Measurements from ENCODE around the gene GPR82.
"Not testable (repeated sequence)": the region's sequence is repeated elsewhere in the genome, so short reads cannot be mapped to it uniquely, and the experiment has no call there.

The GPR82 gene, protein sequence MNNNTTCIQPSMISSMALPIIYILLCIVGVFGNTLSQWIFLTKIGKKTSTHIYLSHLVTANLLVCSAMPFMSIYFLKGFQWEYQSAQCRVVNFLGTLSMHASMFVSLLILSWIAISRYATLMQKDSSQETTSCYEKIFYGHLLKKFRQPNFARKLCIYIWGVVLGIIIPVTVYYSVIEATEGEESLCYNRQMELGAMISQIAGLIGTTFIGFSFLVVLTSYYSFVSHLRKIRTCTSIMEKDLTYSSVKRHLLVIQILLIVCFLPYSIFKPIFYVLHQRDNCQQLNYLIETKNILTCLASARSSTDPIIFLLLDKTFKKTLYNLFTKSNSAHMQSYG

GRCh38 chrX:41723826-41724225 is at the start of gene GPR82:
TSS of gene GPR82 (plus strand) at chrX:41724181. CDS start at chrX:41727027, 2,846 bp downstream.
- no peak for DNase-seq (ENCODE audit: low spot score)

DNA sequence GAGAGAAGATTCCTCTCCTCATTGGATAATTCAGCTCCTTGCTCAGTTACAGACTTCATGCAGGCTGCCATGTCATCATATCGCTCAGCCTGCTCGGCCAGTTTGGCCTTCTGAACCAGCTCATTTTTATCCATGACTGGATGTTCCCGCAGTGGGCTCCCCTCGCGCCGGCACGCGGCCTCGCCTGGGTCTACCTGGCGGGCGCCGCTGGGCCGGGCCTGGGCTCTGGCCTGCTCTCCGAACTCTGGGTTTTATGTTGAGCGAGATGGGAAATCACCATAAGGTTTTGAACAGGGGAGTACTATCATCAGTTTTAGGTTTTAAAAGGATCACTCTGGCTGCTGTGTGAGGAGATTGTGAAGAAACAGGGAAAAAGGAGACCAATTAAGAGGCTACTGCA is 47.6 kb upstream of the GPR82 start:
- DNase-seq (ENCODE audit: low spot score): not testable (repeated sequence)

DNA sequence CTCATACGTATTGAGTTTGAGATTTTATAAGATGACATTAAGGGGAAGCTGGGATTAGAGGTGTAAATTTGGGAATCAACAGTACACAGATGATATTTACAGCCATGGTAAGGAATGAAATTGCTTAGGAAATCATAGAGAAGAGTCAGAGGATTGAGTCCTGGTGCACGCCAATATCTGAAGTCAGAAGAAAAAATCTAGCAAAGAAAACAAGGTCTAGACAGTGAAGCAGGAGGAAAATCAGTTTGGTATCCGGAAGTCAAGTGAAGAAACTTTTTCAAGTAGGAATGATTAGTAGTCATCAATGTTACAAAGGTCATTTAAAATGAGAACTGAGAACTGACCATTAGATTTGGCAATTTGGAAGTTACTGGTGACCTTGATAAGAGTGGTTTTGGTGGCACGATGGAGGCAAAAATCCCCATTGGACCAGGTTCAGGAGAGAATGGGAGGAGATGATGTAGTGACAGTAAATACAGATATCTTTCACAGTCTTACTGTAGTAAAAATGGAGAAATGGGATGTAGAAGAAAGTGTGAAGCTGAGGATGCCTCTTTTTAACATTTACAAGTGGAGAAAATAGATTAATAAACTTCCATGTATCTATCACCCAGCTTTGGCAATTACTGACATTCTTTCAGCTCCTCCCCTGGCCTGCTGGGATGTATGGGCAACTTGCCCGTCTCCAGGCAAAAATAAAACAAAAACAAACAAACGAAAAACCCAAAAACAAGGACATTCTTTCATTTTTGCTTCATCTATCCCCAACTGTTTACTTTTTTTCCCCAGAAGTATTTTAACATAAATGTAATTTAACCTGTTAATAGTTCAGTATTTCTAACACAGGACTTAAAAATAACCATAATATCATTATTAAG is 46.6 kb upstream of the GPR82 start:
- DNase-seq (ENCODE audit: low spot score): no peak

- no peak for DNase-seq (ENCODE audit: low spot score)
These were observed 39.8 kb upstream of the GPR82 start for GRCh38 chrX:41684138-41684537.

DNA sequence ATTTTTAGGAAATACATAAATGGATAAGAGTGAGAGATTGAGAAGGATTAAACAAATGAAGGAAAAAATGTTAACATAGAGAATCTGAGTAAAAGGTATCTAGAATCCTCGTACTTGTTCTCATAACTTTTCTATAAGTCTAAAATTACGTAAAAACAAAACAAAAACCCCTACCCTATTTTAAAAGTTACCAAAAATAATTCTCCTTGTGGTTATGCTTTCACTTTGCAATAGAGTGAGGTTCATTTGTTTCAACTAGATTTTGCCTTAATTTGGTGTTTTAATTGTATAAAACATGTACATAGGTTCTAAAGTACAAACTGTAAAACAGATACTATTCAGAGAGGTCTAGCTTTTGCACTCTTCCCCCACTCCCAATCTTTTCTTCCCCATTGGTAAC is 39.0 kb upstream of the GPR82 start:
- no peak for DNase-seq (ENCODE audit: low spot score)

DNA sequence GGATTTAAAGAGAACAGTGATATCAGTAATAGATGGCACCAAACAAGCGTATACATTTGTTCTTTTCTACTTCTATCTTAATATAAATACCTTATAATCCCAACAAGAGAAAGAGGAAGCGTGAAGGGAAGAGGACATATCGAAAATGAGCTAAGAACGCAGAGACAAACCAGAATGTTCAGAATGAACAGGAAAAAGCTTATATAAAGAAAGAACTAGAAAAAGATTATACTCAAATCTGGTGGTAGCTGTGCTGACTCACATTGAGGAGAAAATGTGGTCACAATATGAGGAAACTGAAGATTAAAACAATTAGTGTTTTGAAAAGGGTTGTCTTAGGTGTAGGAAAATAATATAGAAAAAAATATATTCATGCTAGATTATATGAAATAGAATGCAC is 37.2 kb upstream of the GPR82 start:
- no peak for DNase-seq (ENCODE audit: low spot score)

DNA sequence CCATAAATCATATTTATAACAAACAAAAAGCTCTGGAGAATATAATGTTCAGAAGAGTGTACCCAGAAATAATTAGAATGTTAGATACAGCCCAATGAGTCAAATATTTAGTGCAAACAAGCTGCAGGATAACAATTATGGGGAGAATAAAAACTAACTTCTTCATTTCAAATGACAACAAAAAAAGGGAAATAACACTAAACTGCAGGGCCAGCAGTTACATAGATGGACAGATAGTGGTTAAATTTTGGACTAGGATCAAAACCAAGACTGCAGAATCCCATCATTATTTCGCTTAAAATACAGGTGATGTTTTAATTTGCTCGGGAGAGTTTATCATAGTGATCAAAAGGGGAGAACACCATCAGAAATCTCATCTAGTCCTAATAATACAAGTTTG is 35.8 kb upstream of the GPR82 start:
- no peak for DNase-seq (ENCODE audit: low spot score)

- DNase-seq (ENCODE audit: low spot score): no peak
These were observed 35.1 kb upstream of the GPR82 start, which contains the start of gene GPR34 for GRCh38 chrX:41688835-41689234. TSS of gene GPR34 (plus strand) at chrX:41688973. CDS start at chrX:41695634, 6,661 bp downstream.

GRCh38 chrX:41689711-41690110 is 34.3 kb upstream of the GPR82 start:
- no peak for DNase-seq (ENCODE audit: low spot score)

DNA sequence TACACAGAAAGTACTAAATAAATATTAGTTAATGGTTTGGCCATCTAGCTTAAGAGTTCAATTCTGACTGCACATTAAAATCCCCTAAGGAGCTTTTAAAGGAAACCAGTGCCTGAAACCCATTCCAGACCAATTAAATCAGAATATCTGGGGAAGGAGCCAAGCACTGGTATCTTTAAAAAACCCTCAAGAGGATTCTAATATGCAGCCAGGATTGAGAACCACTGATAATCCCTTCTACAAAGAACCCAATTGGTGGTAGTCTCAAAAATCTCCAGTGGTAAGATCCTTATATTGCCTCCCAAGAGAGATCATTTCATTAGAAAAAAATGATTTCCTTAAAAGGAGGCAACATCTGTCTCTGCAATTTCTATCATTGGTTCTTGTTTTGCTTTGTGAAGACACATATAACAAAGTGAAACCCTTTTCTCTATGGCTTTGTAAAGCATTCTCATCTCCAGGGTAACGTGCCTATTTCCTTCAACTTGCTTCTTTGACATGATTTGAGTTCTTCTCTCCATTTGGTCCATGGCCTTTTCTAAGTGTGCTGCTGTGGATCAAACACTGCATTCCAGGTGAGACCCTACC is 31.7 kb upstream of the GPR82 start:
- DNase-seq (ENCODE audit: low spot score): no peak

GRCh38 chrX:41693024-41693423 is 31.0 kb upstream of the GPR82 start:
- no peak for DNase-seq (ENCODE audit: low spot score)

DNA sequence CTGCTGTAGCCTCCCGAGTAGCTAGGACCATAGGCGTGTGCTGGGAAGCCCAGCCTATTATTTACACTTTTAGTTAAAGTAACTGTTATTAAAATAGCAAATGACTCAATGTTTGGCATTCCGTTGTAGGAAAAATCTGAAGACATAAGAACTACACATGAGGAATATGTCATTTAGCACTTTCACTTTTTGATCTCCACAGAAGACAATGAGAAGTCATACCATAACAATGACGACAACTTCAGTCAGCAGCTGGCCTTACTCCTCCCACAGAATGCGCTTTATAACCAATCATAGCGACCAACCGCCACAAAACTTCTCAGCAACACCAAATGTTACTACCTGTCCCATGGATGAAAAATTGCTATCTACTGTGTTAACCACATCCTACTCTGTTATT is 28.6 kb upstream of the GPR82 start:
- DNase-seq (ENCODE audit: low spot score): no peak

GRCh38 chrX:41703574-41704029 is 20.4 kb upstream of the GPR82 start:
- no peak for DNase-seq (ENCODE audit: low spot score)

DNA sequence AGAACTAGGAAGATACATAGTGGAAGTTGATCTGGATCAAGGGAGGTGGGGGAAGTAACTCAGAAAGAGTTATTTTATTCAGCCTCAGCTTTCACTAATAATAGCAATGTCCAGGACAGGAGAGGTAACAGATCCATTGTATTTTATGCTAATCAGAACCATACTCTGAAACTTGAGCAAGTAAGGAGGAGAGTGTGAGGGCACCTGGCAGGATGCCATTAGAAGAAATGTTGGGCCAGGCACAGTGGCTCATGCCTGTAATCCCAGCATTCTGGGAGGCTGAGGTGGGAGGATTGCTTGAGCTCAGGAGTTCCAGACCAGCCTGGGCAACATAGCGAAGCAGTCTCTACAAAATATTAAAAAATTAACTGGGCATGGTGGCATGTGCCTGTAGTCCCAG is 18.9 kb upstream of the GPR82 start:
- DNase-seq (ENCODE audit: low spot score): no peak

- DNase-seq (ENCODE audit: low spot score): no peak
These were observed 18.2 kb upstream of the GPR82 start for GRCh38 chrX:41705680-41706374.

- no peak for DNase-seq (ENCODE audit: low spot score)
These were observed 16.8 kb upstream of the GPR82 start for GRCh38 chrX:41707218-41707617.

DNA sequence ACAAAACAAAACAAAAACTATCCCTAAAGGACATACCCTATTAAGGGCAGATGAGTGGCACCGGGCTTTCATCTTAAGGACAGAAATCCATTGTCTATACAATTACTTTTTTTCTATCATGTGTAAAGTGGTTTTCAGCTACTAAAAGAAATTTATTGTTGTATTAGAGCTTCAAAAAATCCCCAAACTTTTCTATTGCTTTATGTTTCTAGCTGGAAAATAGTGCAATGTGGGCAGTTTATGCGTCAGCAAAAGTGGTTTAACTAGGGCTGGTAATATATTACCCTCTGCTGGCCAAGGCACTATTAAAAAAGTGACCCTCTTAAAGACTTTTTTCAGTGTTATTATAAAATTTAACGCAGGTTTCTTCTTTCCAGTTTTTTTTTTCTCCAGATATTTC is 15.5 kb upstream of the GPR82 start:
- no peak for DNase-seq (ENCODE audit: low spot score)

DNA sequence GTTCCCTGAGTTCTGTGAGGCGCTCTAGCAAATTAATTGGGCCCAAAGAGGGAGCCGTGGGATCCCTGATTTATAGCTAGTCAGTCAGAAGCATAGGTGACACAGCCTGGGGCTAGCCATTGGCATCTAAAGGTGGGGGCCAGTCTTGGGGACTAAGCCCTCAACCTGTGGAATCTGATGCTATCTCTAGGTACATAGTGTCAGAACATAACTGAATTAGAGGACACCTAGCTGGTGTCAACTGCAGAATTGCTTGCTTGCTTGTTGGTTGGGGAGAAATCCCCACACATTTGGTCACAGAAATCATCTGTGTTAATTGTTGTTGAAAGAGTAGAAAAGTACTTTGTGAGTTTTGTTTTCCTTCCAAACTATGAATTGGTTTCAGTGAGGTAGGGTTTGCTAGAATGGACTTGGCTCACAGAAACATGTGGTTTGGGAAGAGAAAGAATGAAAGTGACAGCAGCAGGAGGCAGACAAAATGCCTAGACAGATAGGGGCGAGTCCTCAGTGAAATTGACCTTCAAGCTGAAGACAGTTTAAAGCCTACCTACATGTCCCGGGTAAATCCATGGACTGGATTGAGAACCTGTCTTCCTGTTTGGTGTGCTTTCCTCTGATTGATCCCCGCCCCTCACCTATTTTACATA is 12.8 kb upstream of the GPR82 start:
- no peak for DNase-seq (ENCODE audit: low spot score)

GRCh38 chrX:41716222-41716621 is 7.8 kb upstream of the GPR82 start:
- DNase-seq (ENCODE audit: low spot score): no peak

DNA sequence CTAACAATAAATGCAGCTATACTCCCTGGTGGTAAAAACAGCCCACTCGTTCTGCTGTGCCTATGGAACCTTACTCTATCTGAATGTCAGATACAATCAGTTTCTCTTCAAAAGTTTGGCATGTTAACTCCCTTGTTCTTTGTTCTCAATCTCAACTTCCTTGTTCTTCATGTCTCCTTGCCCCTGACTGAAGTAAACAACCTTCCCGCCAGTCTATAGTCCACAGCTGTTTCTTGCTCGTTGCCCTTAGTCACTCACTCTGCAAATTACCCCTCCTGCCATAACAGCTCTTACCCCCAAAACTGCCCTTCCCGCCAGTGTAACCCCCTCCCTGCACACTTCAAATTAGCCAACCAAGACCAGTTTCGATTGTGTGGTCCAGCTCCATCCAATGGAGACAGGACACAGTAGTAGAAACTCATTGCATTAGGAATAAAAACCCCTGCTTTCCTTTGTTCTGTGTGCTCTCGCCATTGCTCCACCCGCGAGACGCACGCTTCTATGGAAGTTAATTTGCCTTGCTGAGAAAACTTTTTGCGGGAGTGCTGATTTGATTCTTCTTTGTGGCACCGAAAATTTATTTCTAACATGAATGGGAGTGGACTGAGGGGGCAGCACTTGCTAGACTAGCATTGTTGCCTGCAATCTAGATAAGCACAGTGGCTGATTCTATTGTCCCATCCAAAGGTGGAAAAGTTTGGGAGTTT is 7.1 kb upstream of the GPR82 start:
- DNase-seq (ENCODE audit: low spot score): no peak

Data from RKO (cell line).